Esophagus muscularis mucosa (tissue), 4 donors: ENCODE results near the gene NABP1.

ENCODE experiments used
- EP300 ChIP-seq: sonication (generic); formaldehyde crosslinking; IDR thresholded peaks from one replicate; pipeline ENCODE4 v1.6.1; 2017; ENCODE audit warnings: antibody characterized with exemption
- POLR2A ChIP-seq: fragments of 450-650 bp; IDR thresholded peaks from one replicate; pipeline ENCODE4 v1.6.1; 2017; ENCODE audit warnings: antibody characterized with exemption, moderate library complexity, mild to moderate bottlenecking, low read depth
- POLR2AphosphoS5 ChIP-seq, 2 donors: sonication (generic); formaldehyde crosslinking; IDR thresholded peaks; one replicate each; pipeline ENCODE4 v1.6.1; 2017; ENCODE audit warnings: antibody characterized with exemption in 2 of 2
- TF ChIP-seq, protein P1 (sequence below), 3 experiments: fragments of 200-600 bp in 2 of 3; fragments of 450-650 bp in 1 of 3; sonication (generic) in 2 of 3; IDR thresholded peaks; one replicate each; pipeline ENCODE4 v1.5.1; 2017 to 2019; ENCODE audit warnings: antibody characterized with exemption in 3 of 3, mild to moderate bottlenecking in 2 of 3, moderate library complexity in 1 of 3

DNA sequence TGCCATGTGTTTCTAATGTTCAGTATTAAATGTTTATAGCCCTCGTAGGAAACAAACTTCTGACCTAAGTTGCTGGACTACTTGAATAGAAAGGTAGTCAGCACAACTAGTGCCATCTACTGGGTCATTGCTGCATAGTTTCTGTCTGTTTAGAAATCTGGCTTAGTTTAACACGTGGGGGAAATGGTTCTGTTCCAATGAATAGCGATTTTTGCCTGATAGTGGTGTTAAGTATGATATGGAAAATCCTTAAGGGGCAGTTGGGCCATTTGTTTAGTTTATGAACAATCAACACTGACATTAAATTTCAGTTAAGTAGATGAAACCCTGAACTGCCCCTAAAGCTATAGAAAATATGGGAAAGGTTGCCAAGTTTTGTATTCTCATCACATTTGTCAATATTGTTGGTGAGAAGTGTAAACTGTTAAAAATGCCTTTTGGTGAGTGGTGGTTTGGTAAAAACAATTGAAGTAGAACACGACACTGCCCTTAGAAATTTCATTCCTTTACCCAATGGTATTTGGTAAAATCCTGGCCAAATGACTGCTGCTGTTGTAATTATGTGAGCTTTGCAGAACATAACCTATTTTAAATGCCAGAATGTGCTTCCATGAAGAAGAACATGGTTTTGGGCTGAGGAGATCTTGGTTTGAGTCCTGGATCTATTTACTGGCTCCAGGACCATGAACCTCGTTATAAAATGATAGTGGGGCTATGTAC is 13.2 kb downstream of the NABP1 start:
- TF ChIP-seq POLR2A (no peak), EP300 (no peak), POLR2AphosphoS5 (IDR thresholded peaks at IDR 0.05) (no peak)
- TF ChIP-seq, protein P1, sequence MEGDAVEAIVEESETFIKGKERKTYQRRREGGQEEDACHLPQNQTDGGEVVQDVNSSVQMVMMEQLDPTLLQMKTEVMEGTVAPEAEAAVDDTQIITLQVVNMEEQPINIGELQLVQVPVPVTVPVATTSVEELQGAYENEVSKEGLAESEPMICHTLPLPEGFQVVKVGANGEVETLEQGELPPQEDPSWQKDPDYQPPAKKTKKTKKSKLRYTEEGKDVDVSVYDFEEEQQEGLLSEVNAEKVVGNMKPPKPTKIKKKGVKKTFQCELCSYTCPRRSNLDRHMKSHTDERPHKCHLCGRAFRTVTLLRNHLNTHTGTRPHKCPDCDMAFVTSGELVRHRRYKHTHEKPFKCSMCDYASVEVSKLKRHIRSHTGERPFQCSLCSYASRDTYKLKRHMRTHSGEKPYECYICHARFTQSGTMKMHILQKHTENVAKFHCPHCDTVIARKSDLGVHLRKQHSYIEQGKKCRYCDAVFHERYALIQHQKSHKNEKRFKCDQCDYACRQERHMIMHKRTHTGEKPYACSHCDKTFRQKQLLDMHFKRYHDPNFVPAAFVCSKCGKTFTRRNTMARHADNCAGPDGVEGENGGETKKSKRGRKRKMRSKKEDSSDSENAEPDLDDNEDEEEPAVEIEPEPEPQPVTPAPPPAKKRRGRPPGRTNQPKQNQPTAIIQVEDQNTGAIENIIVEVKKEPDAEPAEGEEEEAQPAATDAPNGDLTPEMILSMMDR (IDR thresholded peaks at IDR 0.05) = peak; percentile 75 to 79 (median 79)
